GM18508 (cell line): Measurements from ENCODE around the gene DGUOK.
"Not testable (repeated sequence)": the region's sequence is repeated elsewhere in the genome, so short reads cannot be mapped to it uniquely, and the experiment has no call there.

Experiments used
- ATAC-seq: cut with Tn5 transposase; IDR thresholded peaks from one replicate; pipeline ENCODE4 v1.9.1; 2021; ENCODE audit warnings: moderate number of reproducible peaks; ENCODE audit not compliant: insufficient read depth, unreplicated experiment

The DGUOK gene

GRCh38 chr2:73926493-73927327 is at the start of gene DGUOK:
Gene DGUOK (plus strand): TSS chr2:73926880. CDS start chr2:73926911, 31 bp downstream.
- ATAC-seq: peak; percentile 97

GRCh38 chr2:73877071-73877802 is 49.4 kb upstream of the DGUOK start:
- ATAC-seq: no peak

GRCh38 chr2:73877984-73878383 is 48.7 kb upstream of the DGUOK start:
- not testable (repeated sequence) for ATAC-seq

- no peak for ATAC-seq
Observed at GRCh38 chr2:73885406-73885805, 41.3 kb upstream of the DGUOK start.

- ATAC-seq: no peak
Observed at GRCh38 chr2:73886357-73886756, 40.3 kb upstream of the DGUOK start.

GRCh38 chr2:73887596-73888353 is 38.9 kb upstream of the DGUOK start:
- not testable (repeated sequence) for ATAC-seq

- no peak for ATAC-seq
Observed at GRCh38 chr2:73888388-73888787, 38.3 kb upstream of the DGUOK start.

- no peak for ATAC-seq
Observed at GRCh38 chr2:73889206-73889605, 37.5 kb upstream of the DGUOK start.

- ATAC-seq: no peak
Observed at GRCh38 chr2:73890301-73891092, 36.2 kb upstream of the DGUOK start.

GRCh38 chr2:73891276-73891901 is 35.3 kb upstream of the DGUOK start:
- no peak for ATAC-seq

- ATAC-seq: no peak
Observed at GRCh38 chr2:73892631-73893329, 33.9 kb upstream of the DGUOK start, which contains the start of gene ACTG2. Gene ACTG2 (plus strand): TSS chr2:73893008. CDS start chr2:73901312, 8,304 bp downstream.

- no peak for ATAC-seq
Observed at GRCh38 chr2:73893764-73894474, 32.8 kb upstream of the DGUOK start.

GRCh38 chr2:73894475-73894850 is 32.2 kb upstream of the DGUOK start:
- no peak for ATAC-seq

GRCh38 chr2:73894877-73895276 is 31.8 kb upstream of the DGUOK start:
- ATAC-seq: no peak

GRCh38 chr2:73895473-73895872 is 31.2 kb upstream of the DGUOK start:
- ATAC-seq: no peak

GRCh38 chr2:73896362-73897239 is 30.1 kb upstream of the DGUOK start:
- no peak for ATAC-seq

GRCh38 chr2:73897240-73897583 is 29.5 kb upstream of the DGUOK start:
- ATAC-seq: no peak
